ENCODE results near the gene TOM1.

- peak; percentile 35 to 71 for TF ChIP-seq HNF4A (conservative IDR thresholded peaks at IDR 0.05)
- peak; percentile 31 for TF ChIP-seq CTCF (IDR thresholded peaks at IDR 0.05; ENCODE audit: low read depth, low read length, missing input control)
- TF ChIP-seq JUND (IDR thresholded peaks at IDR 0.05) = no peak
- TF ChIP-seq FOXA1 (IDR thresholded peaks at IDR 0.05) = no peak
- TF ChIP-seq, protein P1, sequence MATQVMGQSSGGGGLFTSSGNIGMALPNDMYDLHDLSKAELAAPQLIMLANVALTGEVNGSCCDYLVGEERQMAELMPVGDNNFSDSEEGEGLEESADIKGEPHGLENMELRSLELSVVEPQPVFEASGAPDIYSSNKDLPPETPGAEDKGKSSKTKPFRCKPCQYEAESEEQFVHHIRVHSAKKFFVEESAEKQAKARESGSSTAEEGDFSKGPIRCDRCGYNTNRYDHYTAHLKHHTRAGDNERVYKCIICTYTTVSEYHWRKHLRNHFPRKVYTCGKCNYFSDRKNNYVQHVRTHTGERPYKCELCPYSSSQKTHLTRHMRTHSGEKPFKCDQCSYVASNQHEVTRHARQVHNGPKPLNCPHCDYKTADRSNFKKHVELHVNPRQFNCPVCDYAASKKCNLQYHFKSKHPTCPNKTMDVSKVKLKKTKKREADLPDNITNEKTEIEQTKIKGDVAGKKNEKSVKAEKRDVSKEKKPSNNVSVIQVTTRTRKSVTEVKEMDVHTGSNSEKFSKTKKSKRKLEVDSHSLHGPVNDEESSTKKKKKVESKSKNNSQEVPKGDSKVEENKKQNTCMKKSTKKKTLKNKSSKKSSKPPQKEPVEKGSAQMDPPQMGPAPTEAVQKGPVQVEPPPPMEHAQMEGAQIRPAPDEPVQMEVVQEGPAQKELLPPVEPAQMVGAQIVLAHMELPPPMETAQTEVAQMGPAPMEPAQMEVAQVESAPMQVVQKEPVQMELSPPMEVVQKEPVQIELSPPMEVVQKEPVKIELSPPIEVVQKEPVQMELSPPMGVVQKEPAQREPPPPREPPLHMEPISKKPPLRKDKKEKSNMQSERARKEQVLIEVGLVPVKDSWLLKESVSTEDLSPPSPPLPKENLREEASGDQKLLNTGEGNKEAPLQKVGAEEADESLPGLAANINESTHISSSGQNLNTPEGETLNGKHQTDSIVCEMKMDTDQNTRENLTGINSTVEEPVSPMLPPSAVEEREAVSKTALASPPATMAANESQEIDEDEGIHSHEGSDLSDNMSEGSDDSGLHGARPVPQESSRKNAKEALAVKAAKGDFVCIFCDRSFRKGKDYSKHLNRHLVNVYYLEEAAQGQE (IDR thresholded peaks at IDR 0.05) = no peak
- TF ChIP-seq YY1 (IDR thresholded peaks at IDR 0.05) = no peak
- TF ChIP-seq TAF1 (conservative IDR thresholded peaks at IDR 0.05) = no peak
- TF ChIP-seq, protein P2, sequence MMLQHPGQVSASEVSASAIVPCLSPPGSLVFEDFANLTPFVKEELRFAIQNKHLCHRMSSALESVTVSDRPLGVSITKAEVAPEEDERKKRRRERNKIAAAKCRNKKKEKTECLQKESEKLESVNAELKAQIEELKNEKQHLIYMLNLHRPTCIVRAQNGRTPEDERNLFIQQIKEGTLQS (IDR thresholded peaks at IDR 0.05) = no peak
- no peak for TF ChIP-seq GABPA (IDR thresholded peaks at IDR 0.05 in 1 of 2, conservative IDR thresholded peaks at IDR 0.05 in 1 of 2)
- TF ChIP-seq MAX (IDR thresholded peaks at IDR 0.05) = no peak
- peak; percentile 18 to 54 for TF ChIP-seq RAD21 (IDR thresholded peaks at IDR 0.05)
- TF ChIP-seq NR2F2 (IDR thresholded peaks at IDR 0.05) = no peak
- TF ChIP-seq SP1 (IDR thresholded peaks at IDR 0.05) = no peak
Measured at GRCh38 chr22:35352214-35353111, 52.8 kb downstream of the TOM1 start.

Measured in liver (tissue), 3 donors.